ENCODE measurements around the gene IL4. TPM values are rescaled to one million over a fixed set of nuclear protein-coding genes. Genes with fewer than 3 reads are reported as not detected.

IL4 gene
- total RNA-seq, 1 donor from 2014 or later, result not detected

DNA sequence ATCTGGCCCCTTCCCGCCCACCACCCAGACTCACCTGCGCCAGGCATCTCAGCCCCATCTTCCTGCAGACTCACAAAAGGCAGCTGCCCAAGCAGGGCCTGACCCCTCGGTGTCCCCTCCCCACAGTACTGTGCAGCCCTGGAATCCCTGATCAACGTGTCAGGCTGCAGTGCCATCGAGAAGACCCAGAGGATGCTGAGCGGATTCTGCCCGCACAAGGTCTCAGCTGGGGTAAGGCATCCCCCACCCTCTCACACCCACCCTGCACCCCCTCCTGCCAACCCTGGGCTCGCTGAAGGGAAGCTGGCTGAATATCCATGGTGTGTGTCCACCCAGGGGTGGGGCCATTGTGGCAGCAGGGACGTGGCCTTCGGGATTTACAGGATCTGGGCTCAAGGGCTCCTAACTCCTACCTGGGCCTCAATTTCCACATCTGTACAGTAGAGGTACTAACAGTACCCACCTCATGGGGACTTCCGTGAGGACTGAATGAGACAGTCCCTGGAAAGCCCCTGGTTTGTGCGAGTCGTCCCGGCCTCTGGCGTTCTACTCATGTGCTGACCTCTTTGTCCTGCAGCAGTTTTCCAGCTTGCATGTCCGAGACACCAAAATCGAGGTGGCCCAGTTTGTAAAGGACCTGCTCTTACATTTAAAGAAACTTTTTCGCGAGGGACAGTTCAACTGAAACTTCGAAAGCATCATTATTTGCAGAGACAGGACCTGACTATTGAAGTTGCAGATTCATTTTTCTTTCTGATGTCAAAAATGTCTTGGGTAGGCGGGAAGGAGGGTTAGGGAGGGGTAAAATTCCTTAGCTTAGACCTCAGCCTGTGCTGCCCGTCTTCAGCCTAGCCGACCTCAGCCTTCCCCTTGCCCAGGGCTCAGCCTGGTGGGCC is 13.9 kb upstream of the IL4 start:
- Mint-ChIP-seq H3K4me3 (no peak overlapping the region), H3K27ac (no peak overlapping the region), H3K4me1 (peaks cover 35% of the 10 kb centered on the region), H3K9me3 (no peaks in the 10 kb centered on the region), H3K36me3 (no peaks in the 10 kb centered on the region), H3K27me3 (ENCODE audit: low read depth) (peaks cover 33% of the 10 kb centered on the region)
- TF ChIP-seq, protein P1, sequence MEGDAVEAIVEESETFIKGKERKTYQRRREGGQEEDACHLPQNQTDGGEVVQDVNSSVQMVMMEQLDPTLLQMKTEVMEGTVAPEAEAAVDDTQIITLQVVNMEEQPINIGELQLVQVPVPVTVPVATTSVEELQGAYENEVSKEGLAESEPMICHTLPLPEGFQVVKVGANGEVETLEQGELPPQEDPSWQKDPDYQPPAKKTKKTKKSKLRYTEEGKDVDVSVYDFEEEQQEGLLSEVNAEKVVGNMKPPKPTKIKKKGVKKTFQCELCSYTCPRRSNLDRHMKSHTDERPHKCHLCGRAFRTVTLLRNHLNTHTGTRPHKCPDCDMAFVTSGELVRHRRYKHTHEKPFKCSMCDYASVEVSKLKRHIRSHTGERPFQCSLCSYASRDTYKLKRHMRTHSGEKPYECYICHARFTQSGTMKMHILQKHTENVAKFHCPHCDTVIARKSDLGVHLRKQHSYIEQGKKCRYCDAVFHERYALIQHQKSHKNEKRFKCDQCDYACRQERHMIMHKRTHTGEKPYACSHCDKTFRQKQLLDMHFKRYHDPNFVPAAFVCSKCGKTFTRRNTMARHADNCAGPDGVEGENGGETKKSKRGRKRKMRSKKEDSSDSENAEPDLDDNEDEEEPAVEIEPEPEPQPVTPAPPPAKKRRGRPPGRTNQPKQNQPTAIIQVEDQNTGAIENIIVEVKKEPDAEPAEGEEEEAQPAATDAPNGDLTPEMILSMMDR (IDR thresholded peaks at IDR 0.05; ENCODE audit: unreplicated experiment), result no peak
- DNase-seq (ENCODE audit: low spot score in 2 of 2, unreplicated experiment in 2 of 2), result no peak

GRCh38 chr5:132661231-132662003 is 12.4 kb upstream of the IL4 start:
- no peaks in the 10 kb centered on the region for H3K9me3 Mint-ChIP-seq
- DNase-seq (ENCODE audit: low spot score in 2 of 2, unreplicated experiment in 2 of 2), result no peak
- no peak overlapping the region for H3K27ac Mint-ChIP-seq
- H3K36me3 Mint-ChIP-seq, result no peaks in the 10 kb centered on the region
- peaks cover 22% of the 10 kb centered on the region for H3K27me3 Mint-ChIP-seq (ENCODE audit: low read depth)
- H3K4me1 Mint-ChIP-seq, result peaks cover 35% of the 10 kb centered on the region
- TF ChIP-seq, protein P1 (IDR thresholded peaks at IDR 0.05; ENCODE audit: unreplicated experiment), result no peak
- H3K4me3 Mint-ChIP-seq, result no peak overlapping the region

DNA sequence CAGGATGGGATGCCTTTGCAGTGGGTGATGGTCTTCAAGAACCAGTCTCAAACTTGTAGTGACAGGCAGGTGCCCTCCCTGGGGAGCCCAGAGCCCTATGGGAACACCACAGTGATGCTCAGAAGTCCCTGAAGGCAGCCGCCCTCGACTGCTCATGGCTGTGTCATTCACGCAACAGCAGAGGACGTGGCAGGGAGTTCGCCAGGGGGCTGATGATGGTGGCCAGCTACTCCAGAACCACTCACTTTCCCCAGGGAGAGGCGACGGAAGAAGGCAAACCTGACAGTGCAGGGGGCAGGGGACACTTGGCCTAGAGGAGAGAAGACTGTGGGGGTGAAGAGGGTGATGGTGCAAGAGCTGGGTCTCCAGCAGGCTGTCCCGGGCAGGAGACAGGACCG is 11.8 kb upstream of the IL4 start:
- TF ChIP-seq, protein P1 (IDR thresholded peaks at IDR 0.05; ENCODE audit: unreplicated experiment), result no peak
- Mint-ChIP-seq H3K36me3 (no peaks in the 10 kb centered on the region), H3K27ac (no peak overlapping the region), H3K9me3 (no peaks in the 10 kb centered on the region), H3K27me3 (ENCODE audit: low read depth) (peaks cover 16% of the 10 kb centered on the region), H3K4me1 (peaks cover 30% of the 10 kb centered on the region), H3K4me3 (no peak overlapping the region)
- DNase-seq (ENCODE audit: low spot score in 2 of 2, unreplicated experiment in 2 of 2), result no peak

DNA sequence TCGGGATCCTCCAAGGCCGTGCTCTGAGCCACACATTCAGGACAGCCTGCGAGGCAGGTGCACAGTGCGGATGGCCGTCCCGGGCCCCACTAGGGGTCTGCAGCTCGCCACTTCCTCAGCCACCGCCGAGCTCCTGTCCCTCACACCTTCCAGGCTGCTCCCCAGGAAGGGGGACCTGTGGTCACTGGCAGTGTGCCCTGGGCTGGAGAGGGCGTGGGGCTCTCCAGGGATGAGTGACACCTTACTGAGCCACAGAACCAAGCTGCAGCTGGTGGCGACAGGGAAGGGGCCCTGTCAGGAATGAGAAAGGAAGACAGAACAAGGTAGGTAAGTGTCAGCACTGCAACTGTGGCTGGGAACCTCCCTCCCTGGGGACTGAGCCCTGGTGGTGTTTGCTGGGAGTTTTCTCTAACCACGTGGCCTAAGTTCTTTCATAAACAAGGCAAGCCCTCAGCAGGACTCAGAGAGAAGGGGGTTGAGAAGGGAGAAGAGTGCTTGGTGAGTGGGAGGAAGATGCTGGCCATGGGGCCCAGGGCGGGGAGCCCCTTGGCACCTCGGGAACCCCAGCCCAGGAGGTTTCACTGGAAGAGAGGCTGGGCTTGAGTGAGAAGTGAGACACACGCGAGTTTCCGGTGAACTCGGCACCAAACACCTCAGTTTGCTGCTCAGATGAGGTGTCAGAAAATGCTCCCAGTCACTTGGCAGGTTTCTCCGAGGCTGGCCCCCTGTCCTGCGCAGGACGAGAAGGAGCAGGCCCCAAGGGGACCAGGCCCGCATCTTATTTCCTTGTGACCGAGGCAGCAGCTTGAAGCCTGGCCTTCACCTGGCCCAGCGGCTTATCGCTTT is 10.6 kb upstream of the IL4 start:
- no peak overlapping the region for H3K4me3 Mint-ChIP-seq
- H3K4me1 Mint-ChIP-seq, result peaks cover 30% of the 10 kb centered on the region
- H3K27ac Mint-ChIP-seq, result no peak overlapping the region
- TF ChIP-seq, protein P1 (IDR thresholded peaks at IDR 0.05; ENCODE audit: unreplicated experiment), result no peak
- peaks cover 5% of the 10 kb centered on the region for H3K27me3 Mint-ChIP-seq (ENCODE audit: low read depth)
- H3K9me3 Mint-ChIP-seq, result no peaks in the 10 kb centered on the region
- no peak for DNase-seq (ENCODE audit: low spot score in 2 of 2, unreplicated experiment in 2 of 2)
- no peaks in the 10 kb centered on the region for H3K36me3 Mint-ChIP-seq
